Esophagus muscularis mucosa (tissue), 4 donors: ENCODE data around the gene DDX55. TPM values are rescaled to one million over a fixed set of nuclear protein-coding genes. Genes with fewer than 3 reads are reported as not detected.
A peak's percentile ranks its signal among the peaks of the same experiment; 100 is the strongest.
"Not testable (repeated sequence)": the region's sequence is repeated elsewhere in the genome, so short reads cannot be mapped to it uniquely, and the experiment has no call there.

Experiments
- DNase-seq: peaks from one replicate; pipeline ENCODE4 v3.0.0-alpha.2; 2017; ENCODE audit errors: extremely low spot score
- H3K27ac ChIP-seq, 4 donors: fragments of 200-600 bp; sonication (generic); replicated peaks in 1 of 4; 1 replicate in 3 of 4; 2 replicates in 1 of 4; pipeline ENCODE4 v1.5.1; 2016 to 2019; ENCODE audit warnings: mild to moderate bottlenecking in 1 of 4
- H3K27me3 ChIP-seq, 4 donors: fragments of 200-600 bp; sonication (generic); one replicate each; pipeline versions ENCODE4 v1.5.1 to v1.6.0; 2016 to 2019
- H3K36me3 ChIP-seq, 4 donors: fragments of 200-600 bp; sonication (generic); one replicate each; pipeline ENCODE4 v1.5.1; 2016 to 2019
- H3K4me1 ChIP-seq, 4 donors: fragments of 200-600 bp; sonication (generic); one replicate each; pipeline ENCODE4 v1.5.1; 2016 to 2019
- H3K4me3 ChIP-seq, 4 donors: fragments of 200-600 bp; sonication (generic); 1 replicate in 2 of 4; 2 replicates in 2 of 4; pipeline ENCODE4 v1.5.1; 2016 to 2019; ENCODE audit warnings: mild to moderate bottlenecking in 4 of 4, moderate library complexity in 1 of 4
- H3K9me3 ChIP-seq, 4 donors: fragments of 200-600 bp; sonication (generic); 1 replicate in 3 of 4; 2 replicates in 1 of 4; pipeline ENCODE4 v1.5.1; 2016 to 2019
- EP300 ChIP-seq: sonication (generic); formaldehyde crosslinking; IDR thresholded peaks from one replicate; pipeline ENCODE4 v1.6.1; 2017; ENCODE audit warnings: antibody characterized with exemption
- POLR2A ChIP-seq: fragments of 450-650 bp; IDR thresholded peaks from one replicate; pipeline ENCODE4 v1.6.1; 2017; ENCODE audit warnings: antibody characterized with exemption, moderate library complexity, mild to moderate bottlenecking, low read depth
- POLR2AphosphoS5 ChIP-seq, 2 donors: sonication (generic); formaldehyde crosslinking; IDR thresholded peaks; one replicate each; pipeline ENCODE4 v1.6.1; 2017; ENCODE audit warnings: antibody characterized with exemption in 2 of 2
- WGBS: methylation state at CpG from one replicate; pipeline ENCODE4 v1.1.5; 2018; 5-methylcytosine and 5-hydroxymethylcytosine counted together
- intact Hi-C: fragments of 100-400 bp; cut with DNase I; formaldehyde crosslinking; loops from one replicate; pipeline ENCODE4 v1.15.1; 2023
- total RNA-seq, 4 donors: library from RNA; depleted of rRNA; stranded (reverse); fragments of >200 nt; gene quantifications; one replicate each; pipeline versions ENCODE4 v1.1.0 to v1.2.1, GENCODE V29; 2016
- TF ChIP-seq, protein P1 (sequence below), 3 experiments: fragments of 200-600 bp in 2 of 3; fragments of 450-650 bp in 1 of 3; sonication (generic) in 2 of 3; IDR thresholded peaks; one replicate each; pipeline ENCODE4 v1.5.1; 2017 to 2019; ENCODE audit warnings: antibody characterized with exemption in 3 of 3, mild to moderate bottlenecking in 2 of 3, moderate library complexity in 1 of 3

Gene DDX55
- total RNA-seq, 4 donors from 2014 or later: 12.1 to 16.1 (median 12.6) TPM

DNA sequence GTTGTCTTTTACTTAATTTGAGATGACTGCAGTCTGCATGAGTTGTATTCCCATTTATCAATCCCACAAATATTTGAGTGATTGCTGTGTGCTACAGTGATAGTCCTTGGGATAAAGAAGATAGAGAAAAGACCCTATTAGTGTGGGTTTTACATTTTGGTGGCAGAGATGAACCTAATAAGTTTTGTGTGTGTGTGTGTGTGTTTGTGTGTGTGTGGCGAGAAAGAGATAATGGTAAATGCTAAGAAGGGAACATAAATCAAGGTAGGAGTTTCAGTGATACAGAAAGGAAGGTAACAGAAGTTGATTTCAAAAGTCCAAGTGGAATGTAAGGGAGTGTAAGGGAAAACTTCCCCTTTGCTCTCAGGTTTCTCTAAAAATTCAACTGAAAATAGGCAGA lies 2.6 kb upstream of the DDX55 start:
- TF ChIP-seq POLR2AphosphoS5 (IDR thresholded peaks at IDR 0.05): no peak
- TF ChIP-seq EP300: no peak
- TF ChIP-seq POLR2A: no peak
- TF ChIP-seq, protein P1, sequence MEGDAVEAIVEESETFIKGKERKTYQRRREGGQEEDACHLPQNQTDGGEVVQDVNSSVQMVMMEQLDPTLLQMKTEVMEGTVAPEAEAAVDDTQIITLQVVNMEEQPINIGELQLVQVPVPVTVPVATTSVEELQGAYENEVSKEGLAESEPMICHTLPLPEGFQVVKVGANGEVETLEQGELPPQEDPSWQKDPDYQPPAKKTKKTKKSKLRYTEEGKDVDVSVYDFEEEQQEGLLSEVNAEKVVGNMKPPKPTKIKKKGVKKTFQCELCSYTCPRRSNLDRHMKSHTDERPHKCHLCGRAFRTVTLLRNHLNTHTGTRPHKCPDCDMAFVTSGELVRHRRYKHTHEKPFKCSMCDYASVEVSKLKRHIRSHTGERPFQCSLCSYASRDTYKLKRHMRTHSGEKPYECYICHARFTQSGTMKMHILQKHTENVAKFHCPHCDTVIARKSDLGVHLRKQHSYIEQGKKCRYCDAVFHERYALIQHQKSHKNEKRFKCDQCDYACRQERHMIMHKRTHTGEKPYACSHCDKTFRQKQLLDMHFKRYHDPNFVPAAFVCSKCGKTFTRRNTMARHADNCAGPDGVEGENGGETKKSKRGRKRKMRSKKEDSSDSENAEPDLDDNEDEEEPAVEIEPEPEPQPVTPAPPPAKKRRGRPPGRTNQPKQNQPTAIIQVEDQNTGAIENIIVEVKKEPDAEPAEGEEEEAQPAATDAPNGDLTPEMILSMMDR (IDR thresholded peaks at IDR 0.05): no peak
- Histone ChIP-seq H3K4me1 (peaks cover 21 to 39% (median 35%) of the 10 kb centered on the region in 4 donors), H3K27ac (no peak overlapping the region), H3K9me3 (no peaks in the 10 kb centered on the region), H3K36me3 (peaks cover 12 to 52% (median 46%) of the 10 kb centered on the region in 4 donors), H3K27me3 (no peaks in the 10 kb centered on the region), H3K4me3 (no peak overlapping the region)
- no peak for DNase-seq
- 96% methylated on average over 1 of the region's 1 CpG for WGBS
- intact Hi-C loops: no loop called here

DNA sequence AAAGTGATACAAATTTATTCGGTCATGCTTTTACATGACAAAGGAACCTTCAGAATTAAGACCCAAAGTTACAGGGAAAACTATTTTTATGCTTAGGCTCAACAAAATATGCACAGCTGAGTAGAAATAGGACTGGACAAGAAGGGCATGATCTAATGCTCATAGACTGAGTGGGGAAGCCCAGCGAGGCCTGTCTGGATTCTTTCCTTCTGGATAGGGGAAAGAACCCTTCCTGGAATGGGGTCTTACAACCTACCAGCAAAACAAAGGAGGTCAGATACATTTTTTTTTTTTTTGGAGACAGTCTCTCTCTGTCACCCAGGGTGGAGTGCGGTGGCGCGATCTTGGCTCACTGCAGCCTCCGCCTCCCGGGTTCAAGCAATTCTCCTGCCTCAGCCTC lies 2.2 kb upstream of the DDX55 start:
- no peak overlapping the region for H3K27ac ChIP-seq
- peaks cover 21 to 40% (median 36%) of the 10 kb centered on the region in 4 donors for H3K4me1 ChIP-seq
- no peaks in the 10 kb centered on the region for H3K27me3 ChIP-seq
- 93% methylated on average over 7 of the region's 7 CpGs for WGBS
- peaks cover 12 to 50% (median 43%) of the 10 kb centered on the region in 4 donors for H3K36me3 ChIP-seq
- intact Hi-C loops: no loop called here
- DNase-seq: no peak
- TF ChIP-seq EP300 (no peak), POLR2AphosphoS5 (IDR thresholded peaks at IDR 0.05) (no peak), POLR2A (no peak)
- TF ChIP-seq, protein P1 (IDR thresholded peaks at IDR 0.05): no peak
- no peak overlapping the region for H3K4me3 ChIP-seq
- H3K9me3 ChIP-seq: no peaks in the 10 kb centered on the region

DNA sequence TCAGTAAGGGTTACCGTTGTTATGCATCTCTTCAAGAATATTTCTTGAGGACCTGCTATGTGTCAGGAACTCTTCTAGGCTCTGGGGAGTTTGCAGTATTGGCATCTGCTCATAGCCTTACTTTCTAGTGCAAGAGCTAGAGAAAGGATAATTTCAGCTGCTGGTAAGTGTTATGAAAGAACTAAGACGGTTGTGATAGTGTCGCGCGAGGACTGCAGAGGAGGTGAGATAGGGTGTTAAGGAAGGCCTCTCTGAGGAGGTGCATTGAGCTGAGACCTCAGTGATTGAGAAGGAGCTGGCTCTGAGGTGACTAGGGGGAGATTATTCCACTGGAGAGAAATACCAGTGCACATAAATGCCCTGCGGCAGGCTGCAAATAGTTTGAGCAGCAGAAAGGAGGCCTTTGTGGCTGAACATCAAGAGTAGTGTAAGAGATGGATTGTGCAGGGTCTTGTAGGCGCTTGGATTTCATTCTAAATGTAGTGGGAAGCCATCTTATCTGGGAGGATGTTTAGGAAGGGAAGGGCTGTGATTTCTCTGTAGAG lies 824 bp downstream of the DDX55 start:
- no peak for DNase-seq
- Histone ChIP-seq H3K27me3 (no peaks in the 10 kb centered on the region), H3K9me3 (no peaks in the 10 kb centered on the region), H3K36me3 (peaks cover 7 to 44% (median 40%) of the 10 kb centered on the region in 4 donors), H3K27ac (peak overlapping the region; percentile 78 to 91 (median 86)), H3K4me3 (peak overlapping the region; percentile 76 to 97 (median 90)), H3K4me1 (peaks cover 21 to 34% (median 30%) of the 10 kb centered on the region in 4 donors)
- WGBS: 15% methylated on average over 7 of the region's 7 CpGs
- intact Hi-C loops: no loop called here
- TF ChIP-seq POLR2A (no peak), EP300 (no peak), POLR2AphosphoS5 (IDR thresholded peaks at IDR 0.05) (no peak)
- TF ChIP-seq, protein P1 (IDR thresholded peaks at IDR 0.05): no peak

DNA sequence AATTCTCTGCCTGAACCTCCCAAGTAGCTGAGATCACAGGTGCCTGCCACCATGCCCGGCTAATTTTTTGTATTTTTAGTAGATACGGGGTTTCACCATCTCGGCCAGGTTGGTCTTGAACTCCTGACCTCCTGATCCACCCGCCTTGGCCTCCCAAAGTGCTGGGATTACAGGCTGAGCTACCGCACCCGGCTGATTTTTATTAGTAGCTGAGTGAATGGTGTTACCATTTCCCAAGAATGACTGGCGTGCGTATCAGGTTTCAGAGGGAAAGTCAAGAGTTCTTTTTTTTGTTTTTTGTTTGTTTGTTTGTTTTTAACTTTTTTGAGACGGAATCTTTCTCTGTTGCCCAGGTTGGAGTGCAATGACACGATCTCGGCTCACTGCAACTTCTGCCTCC lies 1.6 kb downstream of the DDX55 start:
- peaks cover 21 to 34% (median 30%) of the 10 kb centered on the region in 4 donors for H3K4me1 ChIP-seq
- H3K27me3 ChIP-seq, DNase-seq, H3K9me3 ChIP-seq, intact Hi-C loops, H3K27ac ChIP-seq, H3K4me3 ChIP-seq: not testable (repeated sequence)
- H3K36me3 ChIP-seq: peaks cover 13 to 44% (median 42%) of the 10 kb centered on the region in 4 donors
- 88% methylated on average over 11 of the region's 11 CpGs for WGBS

DNA sequence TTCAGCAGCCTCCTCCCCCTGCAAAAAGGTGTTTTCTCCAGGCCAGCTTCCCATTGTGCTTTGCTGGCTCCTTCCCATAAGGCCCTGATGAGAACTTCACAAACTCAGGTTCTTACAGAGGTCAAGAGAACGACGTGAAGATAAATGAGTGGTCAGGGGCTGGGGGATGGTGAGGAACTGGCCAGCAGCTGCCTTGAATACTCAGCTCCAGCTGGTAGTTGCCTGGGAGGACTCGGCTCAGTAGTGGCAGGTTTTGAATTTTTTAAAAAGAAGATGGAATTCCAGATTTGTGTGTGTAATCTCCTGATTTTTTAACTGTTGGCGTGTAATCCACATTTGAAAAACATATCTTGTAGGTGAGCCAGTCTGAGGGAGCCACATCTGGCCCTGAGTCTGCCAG lies 5.9 kb downstream of the DDX55 start:
- WGBS: 70% methylated on average over 4 of the region's 4 CpGs
- no peaks in the 10 kb centered on the region for H3K9me3 ChIP-seq
- peaks cover 41 to 79% (median 79%) of the 10 kb centered on the region in 4 donors for H3K36me3 ChIP-seq
- no peak for DNase-seq
- no peak overlapping the region for H3K4me3 ChIP-seq
- no peak overlapping the region for H3K27ac ChIP-seq
- intact Hi-C loops: no loop called here
- peaks cover 8 to 19% (median 16%) of the 10 kb centered on the region in 4 donors for H3K4me1 ChIP-seq
- no peaks in the 10 kb centered on the region for H3K27me3 ChIP-seq
- TF ChIP-seq POLR2A: no peak
- no peak for TF ChIP-seq EP300
- TF ChIP-seq POLR2AphosphoS5 (IDR thresholded peaks at IDR 0.05): no peak
- TF ChIP-seq, protein P1 (IDR thresholded peaks at IDR 0.05): no peak
